Fibroblast of skin of scalp (primary cell): ENCODE results near the gene KLHL17.

Source experiments
- DNase-seq: peaks from one replicate; pipeline ENCODE4 v3.0.0-alpha.2; 2013

The KLHL17 gene

GRCh38 chr1:952603-953002 lies 7.8 kb upstream of the KLHL17 start:
- no peak for DNase-seq

DNA sequence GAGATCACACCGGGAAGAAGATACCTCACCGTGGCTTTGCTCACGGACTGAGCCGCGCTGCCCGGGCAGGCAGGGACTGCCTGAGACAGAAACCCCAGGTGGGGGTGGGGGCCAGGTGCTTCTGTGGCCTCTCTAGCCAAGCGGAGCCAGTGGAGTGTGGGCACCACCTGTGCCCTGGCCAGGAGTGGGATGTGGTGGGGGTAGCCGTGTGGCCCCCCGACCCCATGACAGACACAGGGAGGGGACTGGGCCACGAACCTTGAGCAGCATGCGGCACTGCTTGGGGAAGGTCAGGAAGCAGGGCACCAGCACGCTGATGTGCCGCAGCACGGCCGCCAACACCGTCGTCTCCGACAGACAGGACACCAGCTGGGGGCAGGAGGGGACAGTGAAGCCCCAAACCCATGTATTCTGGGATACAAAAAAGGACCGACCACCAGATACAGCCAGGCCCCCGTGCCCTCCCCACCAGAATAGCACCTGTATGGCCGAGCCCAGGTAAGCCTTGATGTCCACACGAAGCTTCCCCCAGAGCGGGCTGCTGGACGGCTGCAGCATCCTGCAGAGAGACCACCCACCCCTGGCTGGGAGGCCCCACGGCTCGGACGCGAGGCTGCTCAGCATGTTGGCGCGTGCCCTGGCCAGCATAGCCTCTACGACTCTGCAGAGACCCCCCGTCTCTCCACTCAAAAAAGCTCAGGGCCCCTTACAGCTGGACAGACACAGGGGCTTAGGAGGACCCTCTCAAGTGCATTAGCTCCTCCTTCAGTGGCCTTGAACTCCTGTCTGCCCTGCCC lies 6.7 kb upstream of the KLHL17 start:
- DNase-seq = no peak

GRCh38 chr1:954927-955326 lies 5.5 kb upstream of the KLHL17 start:
- DNase-seq = no peak

- DNase-seq = no peak
These were observed 4.9 kb upstream of the KLHL17 start for GRCh38 chr1:955474-955873.

DNA sequence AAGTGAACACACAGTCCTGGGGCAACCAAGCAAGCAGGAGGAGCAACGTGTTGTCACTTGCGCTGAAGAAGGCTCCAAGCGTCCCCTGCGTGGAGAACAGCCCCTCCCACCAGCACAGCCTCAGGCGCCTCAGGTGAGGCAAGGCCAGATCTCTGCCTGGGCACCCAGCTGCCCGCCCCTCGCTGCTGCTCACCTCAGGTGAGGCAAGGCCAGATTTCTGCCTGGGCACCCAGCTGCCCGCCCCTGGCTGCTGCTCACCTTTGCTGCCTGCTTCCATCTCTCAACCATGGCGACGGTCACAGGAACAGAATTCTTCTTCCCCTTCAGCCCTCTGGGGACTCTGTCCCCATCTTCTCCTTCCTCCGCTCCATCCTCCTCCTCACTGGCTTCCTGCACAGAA lies 3.7 kb upstream of the KLHL17 start:
- no peak for DNase-seq

DNA sequence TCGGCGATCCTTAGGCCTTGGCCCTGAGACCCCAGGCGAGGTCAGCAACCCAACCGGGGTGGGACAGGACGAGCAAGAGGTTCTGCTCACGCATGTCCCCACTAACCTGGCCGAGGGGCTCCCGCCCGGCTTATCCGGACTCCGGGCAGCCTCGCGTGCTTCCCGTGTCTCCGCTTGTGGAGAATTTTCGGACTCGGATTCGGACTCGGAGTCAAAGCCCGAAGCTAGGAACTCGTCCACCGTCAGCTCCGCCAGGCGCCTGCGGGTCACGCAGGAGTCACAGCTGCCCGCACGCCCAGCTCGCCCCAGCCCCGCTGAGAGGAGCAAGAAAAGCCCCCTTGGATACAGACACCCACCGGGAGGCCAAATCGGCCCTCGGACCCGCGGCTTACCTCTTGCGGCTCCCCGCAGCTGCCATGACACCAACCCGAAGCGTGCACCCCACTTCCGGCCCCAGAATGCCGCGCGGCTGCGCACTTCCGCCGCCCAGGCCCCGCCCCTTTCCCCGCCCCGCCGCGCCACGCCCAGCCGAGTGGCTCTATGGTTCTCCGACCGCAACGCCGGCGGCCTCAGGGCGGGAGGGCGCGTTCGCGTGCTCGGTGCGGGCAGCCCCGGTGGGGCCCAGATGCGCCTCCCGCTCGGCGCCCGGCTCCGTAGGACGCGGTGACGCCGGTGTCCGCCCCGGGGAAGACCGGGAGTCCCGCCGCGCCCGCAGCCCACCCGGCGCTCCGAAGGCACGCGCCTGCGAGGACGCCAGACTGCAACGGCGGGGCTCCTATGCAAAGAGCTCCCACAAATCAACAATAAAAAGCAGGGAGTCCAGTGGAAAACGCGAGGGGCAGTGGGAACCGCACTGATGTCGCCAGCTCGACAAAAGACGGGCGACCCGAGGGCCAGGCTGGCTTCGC lies 1.3 kb upstream of the KLHL17 start, which contains the start of gene NOC2L:
NOC2L (minus strand) TSS at position 434 of the 908 bp plus-strand sequence; CDS start at position 418, 16 bp downstream.
- peak; percentile 89 for DNase-seq

DNA sequence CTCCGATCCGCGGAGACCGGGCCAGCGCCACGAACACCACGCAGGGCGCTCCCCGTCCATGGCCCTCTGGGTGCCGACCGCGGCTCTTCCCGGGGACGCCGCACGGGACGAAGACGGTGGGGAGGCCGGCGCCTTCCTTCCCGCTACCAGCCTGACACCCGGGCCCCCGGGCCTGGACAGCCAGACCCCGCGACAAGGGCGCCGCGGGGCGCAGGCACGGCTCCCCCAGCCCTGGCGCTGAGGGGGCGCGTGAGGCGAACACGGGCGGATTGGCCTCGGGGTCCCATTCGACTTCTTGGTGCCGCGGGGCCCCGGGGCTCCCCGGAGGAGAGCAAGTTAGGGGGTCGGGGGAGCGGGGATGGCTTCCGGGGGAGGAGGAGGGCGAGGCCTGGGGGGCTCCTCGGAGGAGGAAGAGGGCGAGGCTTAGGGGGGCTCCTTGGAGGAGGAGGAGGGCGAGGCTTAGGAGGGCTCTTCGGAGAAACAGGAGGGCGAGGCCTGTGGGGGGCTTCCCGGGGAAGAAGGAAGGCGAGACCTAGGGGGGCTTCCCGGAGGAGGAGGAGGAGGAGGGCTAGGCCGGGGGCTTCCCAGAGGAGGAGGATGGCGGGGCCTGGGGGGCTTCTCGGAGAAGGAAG lies 537 bp upstream of the KLHL17 start:
- DNase-seq = no peak

DNA sequence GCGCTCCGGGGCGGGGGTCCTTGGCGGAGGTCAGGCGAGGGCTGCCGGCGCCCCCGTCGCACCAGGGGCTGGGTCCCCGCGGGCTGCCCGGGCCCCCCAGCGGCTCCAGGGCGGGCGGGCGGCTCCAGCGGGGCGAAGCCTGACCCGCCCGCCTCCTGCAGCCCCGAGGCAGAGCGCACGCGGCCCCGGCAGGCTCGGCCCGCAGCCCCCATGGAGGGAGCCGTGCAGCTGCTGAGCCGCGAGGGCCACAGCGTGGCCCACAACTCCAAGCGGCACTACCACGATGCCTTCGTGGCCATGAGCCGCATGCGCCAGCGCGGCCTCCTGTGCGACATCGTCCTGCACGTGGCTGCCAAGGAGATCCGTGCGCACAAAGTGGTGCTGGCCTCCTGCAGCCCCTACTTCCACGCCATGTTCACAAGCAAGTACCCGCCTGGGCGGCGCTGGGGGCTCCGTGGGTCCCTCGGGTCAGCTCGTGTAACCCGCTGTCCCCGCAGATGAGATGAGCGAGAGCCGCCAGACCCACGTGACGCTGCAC lies 817 bp downstream of the KLHL17 start:
- no peak for DNase-seq

- DNase-seq = no peak
These were observed 2.3 kb downstream of the KLHL17 start for GRCh38 chr1:962381-963300.

GRCh38 chr1:963301-963651 lies 2.9 kb downstream of the KLHL17 start:
- no peak for DNase-seq

DNA sequence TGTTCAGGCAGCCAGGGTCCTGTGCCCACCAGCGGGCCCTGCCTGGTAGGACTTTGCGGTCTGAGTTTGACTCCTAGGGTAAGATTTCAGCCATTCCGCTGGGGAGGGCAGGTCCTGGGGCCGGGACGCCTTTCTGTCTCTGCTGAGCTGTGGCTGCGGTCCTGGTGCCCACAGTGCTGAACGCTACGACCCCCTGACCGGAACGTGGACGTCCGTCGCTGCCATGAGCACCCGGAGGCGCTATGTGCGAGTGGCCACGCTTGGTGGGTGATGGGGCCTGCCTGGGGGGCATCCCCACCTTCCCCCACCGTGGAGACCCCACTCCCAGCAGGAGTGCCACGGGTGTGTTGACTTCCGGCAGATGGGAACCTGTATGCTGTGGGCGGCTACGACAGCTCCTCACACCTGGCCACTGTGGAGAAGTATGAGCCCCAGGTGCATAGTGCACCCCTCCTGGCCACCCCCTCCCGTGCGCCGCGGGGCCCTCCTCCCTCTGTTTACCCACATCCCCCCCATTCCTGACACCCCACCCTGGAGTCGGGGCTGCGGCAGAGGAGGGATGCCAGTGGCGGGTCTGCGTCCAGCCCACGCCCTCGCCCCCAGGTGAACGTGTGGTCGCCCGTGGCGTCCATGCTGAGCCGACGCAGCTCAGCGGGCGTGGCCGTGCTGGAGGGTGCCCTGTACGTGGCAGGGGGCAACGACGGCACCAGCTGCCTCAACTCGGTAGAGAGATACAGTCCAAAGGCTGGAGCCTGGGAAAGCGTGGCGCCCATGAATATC lies 3.6 kb downstream of the KLHL17 start:
- DNase-seq = no peak

GRCh38 chr1:964691-965525 lies 4.5 kb downstream of the KLHL17 start:
- DNase-seq = no peak

- DNase-seq = no peak
These were observed 5.2 kb downstream of the KLHL17 start for GRCh38 chr1:965526-966134.

DNA sequence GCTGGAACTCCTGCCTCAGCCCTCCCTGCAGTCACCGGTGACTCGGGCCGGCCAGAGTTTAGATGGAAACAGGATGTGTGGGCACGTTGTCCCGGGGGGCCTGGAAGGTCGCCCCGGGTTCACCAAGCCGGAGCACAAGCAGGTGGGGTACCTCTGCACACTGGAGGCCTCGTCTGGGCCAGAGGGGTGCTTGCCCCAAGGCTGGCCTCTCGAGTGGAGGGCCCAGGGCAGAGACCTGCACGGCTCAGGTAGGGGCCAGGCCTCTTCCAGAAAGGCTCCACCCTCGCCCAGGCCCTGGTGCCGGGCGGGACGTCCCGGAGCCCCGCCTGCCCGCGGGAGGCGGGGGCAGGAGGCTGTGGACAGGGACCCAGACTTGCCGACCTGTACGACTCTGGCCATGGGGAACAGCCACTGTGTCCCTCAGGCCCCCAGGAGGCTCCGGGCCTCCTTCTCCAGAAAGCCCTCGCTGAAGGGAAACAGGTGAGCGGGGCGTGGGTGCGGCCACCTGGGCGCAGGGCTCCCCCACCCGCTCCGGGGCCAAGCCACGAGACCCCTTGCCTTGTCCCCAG lies 5.8 kb downstream of the KLHL17 start, which contains the start of gene PLEKHN1:
PLEKHN1 (plus strand) TSS at position 348 of the 569 bp plus-strand sequence; CDS start at position 398, 50 bp downstream.
- DNase-seq = no peak

DNA sequence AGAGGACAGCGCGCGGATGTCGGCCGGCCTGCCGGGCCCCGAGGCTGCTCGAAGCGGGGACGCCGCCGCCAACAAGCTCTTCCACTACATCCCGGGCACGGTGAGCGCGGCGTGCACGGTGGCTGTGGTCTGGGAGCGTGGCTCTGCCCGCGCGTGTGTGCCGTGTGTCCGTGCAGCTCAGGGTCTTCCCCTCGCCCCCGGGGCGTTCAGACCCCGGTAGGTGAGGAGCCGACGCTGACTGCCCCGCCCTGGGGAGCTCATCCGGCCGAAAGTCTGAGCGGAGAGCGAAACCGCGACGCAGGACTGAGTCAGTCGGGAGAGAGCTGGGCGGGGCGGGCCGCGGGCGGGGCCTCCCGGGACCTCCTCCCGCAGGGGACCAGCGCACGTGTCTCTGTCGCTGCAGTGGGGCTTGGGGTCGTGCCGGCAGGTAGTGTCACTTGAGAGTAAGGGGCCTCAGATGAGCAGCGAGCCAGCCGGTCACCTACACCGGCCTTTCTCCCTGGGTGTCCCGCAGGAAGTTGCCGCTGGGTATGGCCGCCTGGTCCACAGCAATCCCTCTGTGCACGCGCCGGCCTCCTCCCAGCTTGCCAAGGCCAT lies 6.4 kb downstream of the KLHL17 start:
- peak; percentile 65 for DNase-seq

DNA sequence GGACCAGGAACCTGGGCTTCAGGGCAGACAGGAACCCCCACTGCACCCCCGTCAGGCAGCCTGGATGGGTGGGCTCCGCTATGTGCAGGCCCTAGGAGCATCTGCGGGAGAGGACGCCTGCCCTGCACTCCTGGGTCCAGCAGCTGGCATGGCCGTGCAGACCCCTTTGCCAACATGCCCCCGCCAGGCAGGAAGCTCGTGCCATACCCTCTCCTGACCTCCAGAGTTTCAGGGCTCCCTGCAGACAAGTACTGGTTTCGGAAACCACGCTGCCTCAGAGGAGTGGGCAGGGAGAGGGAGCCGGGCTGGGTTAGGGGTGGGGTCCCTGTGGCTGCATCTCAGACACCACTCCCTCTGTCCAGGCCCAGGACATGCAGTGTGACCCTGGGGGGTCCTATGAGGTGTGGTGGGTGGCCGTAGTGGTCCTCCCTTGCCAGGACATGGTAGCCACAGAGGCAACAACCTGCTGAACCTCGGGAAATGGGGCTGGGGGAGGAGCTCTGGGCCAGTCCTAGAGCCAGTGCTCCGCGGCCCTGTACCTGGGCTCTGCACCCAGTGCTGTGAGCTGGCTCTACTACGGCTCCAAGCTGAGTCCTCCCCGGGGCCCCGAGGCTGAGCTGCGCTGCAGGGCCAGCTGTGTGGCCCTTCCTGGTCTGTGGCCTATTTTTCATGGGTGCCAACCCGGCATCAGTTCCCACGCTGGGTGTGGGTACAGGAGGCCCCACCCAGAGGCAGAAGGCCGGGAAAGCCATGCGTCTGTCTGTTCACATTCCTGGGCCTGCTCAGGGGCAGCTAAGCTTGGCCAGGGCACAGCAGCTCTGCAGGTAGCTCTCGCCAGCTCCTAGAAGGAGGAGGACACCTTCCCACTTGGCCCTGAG lies 7.3 kb downstream of the KLHL17 start:
- DNase-seq = no peak

GRCh38 chr1:969260-969855 lies 9.0 kb downstream of the KLHL17 start:
- DNase-seq = no peak
